H1 (cell line): ENCODE results near the gene TPBG.

Source experiments
- EZH2 ChIP-seq: fragments of 200-600 bp; sonication (generic); IDR thresholded peaks from 2 replicates; pipeline ENCODE4 v1.7.1; 2012; ENCODE audit warnings: low read depth, mild to moderate bottlenecking, moderate library complexity, low read length, inconsistent platforms; ENCODE audit not compliant: severe bottlenecking
- POLR2A ChIP-seq, 2 experiments: IDR thresholded peaks; 1 replicate in 1 of 2; 2 replicates in 1 of 2; pipeline ENCODE4 v1.6.1; 2011; ENCODE audit warnings: low read depth in 2 of 2, low read length in 2 of 2, mild to moderate bottlenecking in 2 of 2; ENCODE audit errors: control extremely low read depth in 1 of 2
- RXRA ChIP-seq: IDR thresholded peaks from 2 replicates; pipeline ENCODE4 v1.6.1; 2011; ENCODE audit warnings: low read depth, mild to moderate bottlenecking, low read length, moderate library complexity; ENCODE audit not compliant: insufficient read depth
- SP2 ChIP-seq: IDR thresholded peaks from 2 replicates; pipeline ENCODE4 v1.6.1; 2012; ENCODE audit warnings: mild to moderate bottlenecking, low read length, inconsistent platforms
- SUZ12 ChIP-seq: fragments of 200-600 bp; sonication (generic); IDR thresholded peaks from 2 replicates; pipeline ENCODE4 v1.6.1; 2012; ENCODE audit warnings: mild to moderate bottlenecking, inconsistent platforms, low read length, moderate library complexity, mixed read lengths
- TAF1 ChIP-seq: IDR thresholded peaks from 2 replicates; pipeline ENCODE4 v1.6.1; 2011; ENCODE audit warnings: mild to moderate bottlenecking, low read depth, low read length
- ZNF274 ChIP-seq: IDR thresholded peaks from 2 replicates; pipeline ENCODE4 v1.7.0; 2012; ENCODE audit warnings: low read length, borderline replicate concordance; ENCODE audit errors: extremely low read depth
- TF ChIP-seq, protein P1 (sequence below), 3 experiments: IDR thresholded peaks; 1 replicate in 2 of 3; 2 replicates in 1 of 3; pipeline versions ENCODE4 v1.5.1 to v1.6.1; 2011; ENCODE audit warnings: low read length in 3 of 3, mild to moderate bottlenecking in 3 of 3, inconsistent platforms in 2 of 3, low read depth in 1 of 3, moderate library complexity in 1 of 3; ENCODE audit not compliant: insufficient read depth in 1 of 3; ENCODE audit errors: control extremely low read depth in 1 of 3
- TF ChIP-seq, protein P2 (sequence below): IDR thresholded peaks from 2 replicates; pipeline ENCODE4 v1.6.1; 2011; ENCODE audit warnings: low read depth, mild to moderate bottlenecking, low read length; ENCODE audit not compliant: insufficient read depth

DNA sequence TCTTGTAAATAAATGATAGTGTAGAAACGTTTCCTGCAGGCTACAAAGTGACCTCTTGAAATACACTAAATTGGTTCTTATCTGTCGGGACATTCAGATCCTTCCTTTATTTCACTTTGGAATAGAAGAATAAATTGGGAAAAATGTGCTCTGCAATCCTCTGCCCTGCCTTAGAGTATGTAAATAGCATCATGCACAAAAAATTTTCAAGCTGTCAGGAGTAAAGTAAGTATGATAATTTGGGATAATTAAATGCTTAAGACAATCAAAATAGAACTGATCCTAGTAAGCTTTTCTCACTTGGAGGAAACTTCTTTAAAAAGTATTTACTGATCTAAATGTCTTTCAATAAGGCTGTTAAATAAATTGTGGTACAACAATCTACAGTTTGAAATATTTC is 3.1 kb upstream of the TPBG start:
- TF ChIP-seq POLR2A (IDR thresholded peaks at IDR 0.05; ENCODE audit: control extremely low read depth in 1 of 2, low read depth in 2 of 2, low read length in 2 of 2) (no peak), RXRA (no peak), EZH2 (no peak), TAF1 (no peak), SP2 (no peak), ZNF274 (no peak), SUZ12 (no peak)
- TF ChIP-seq, protein P1, sequence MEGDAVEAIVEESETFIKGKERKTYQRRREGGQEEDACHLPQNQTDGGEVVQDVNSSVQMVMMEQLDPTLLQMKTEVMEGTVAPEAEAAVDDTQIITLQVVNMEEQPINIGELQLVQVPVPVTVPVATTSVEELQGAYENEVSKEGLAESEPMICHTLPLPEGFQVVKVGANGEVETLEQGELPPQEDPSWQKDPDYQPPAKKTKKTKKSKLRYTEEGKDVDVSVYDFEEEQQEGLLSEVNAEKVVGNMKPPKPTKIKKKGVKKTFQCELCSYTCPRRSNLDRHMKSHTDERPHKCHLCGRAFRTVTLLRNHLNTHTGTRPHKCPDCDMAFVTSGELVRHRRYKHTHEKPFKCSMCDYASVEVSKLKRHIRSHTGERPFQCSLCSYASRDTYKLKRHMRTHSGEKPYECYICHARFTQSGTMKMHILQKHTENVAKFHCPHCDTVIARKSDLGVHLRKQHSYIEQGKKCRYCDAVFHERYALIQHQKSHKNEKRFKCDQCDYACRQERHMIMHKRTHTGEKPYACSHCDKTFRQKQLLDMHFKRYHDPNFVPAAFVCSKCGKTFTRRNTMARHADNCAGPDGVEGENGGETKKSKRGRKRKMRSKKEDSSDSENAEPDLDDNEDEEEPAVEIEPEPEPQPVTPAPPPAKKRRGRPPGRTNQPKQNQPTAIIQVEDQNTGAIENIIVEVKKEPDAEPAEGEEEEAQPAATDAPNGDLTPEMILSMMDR (IDR thresholded peaks at IDR 0.05; ENCODE audit: control extremely low read depth in 1 of 3, insufficient read depth in 1 of 3, low read depth in 1 of 3, low read length in 3 of 3): no peak
- TF ChIP-seq, protein P2, sequence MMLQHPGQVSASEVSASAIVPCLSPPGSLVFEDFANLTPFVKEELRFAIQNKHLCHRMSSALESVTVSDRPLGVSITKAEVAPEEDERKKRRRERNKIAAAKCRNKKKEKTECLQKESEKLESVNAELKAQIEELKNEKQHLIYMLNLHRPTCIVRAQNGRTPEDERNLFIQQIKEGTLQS: no peak
